Measurements from ENCODE around the gene AHDC1. TPM values are rescaled to one million over a fixed set of nuclear protein-coding genes. Genes with fewer than 3 reads are reported as not detected.
"Not testable (repeated sequence)": the region's sequence is repeated elsewhere in the genome, so short reads cannot be mapped to it uniquely, and the experiment has no call there.

AHDC1 gene
- polyA plus RNA-seq, 1 donor (not counting 4 experiments of a cell fraction or from before 2014, with no cell fraction given) = 4.2 TPM

DNA sequence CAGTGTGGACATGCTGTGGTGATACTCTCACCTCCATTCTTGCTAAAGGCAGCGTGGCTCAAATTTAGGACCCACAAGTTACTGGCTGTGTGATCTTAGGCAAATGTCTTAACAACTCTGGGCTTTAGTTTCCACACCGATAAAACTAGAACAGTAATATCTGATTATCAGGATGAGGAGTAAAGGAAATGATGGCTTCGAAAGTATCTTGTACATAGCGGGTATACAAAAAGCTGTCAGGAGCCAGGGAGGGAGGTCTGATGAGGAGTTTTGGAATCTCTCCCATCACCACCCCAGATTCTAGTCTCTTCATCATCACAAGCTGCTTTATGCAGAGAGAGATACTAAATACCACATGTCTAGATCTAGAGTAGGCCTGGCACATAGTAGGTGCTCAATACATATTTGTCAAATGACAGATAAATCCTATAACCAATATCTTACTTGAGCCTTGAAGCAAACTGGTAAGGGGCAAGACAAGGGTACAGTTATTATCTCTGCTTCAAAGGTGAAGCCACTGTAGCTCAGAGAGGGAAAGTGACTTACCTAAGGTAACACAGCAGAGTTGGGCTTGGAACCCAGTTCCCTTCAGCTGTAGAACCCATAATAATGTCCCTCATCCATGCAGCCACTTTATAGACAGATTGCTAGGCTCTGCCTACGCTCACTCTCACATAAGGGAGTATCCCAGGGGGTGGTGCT lies 40.6 kb upstream of the AHDC1 start:
- Histone ChIP-seq H2AFZ (ENCODE audit: control insufficient read depth, low read length) (no peak overlapping the region), H3K36me3 (ENCODE audit: control insufficient read depth in 2 of 2, extremely low read depth in 1 of 2, insufficient read depth in 2 of 2, low read length in 2 of 2) (no peaks in the 10 kb centered on the region), H3K9ac (ENCODE audit: control insufficient read depth, extremely low read depth, insufficient read depth, low read length) (no peak overlapping the region), H3K9me1 (ENCODE audit: control insufficient read depth, extremely low read depth, insufficient read depth, low read length) (no peaks in the 10 kb centered on the region), H4K20me1 (ENCODE audit: control insufficient read depth, extremely low read depth, insufficient read depth, low read length) (no peaks in the 10 kb centered on the region), H3K27ac (ENCODE audit: control insufficient read depth, insufficient read depth, low read length) (no peak overlapping the region), H3K27me3 (ENCODE audit: control insufficient read depth, extremely low read depth, insufficient read depth, low read length) (no peaks in the 10 kb centered on the region), H3K4me3 (ENCODE audit: control insufficient read depth in 2 of 3, extremely low read depth in 1 of 3, insufficient read depth in 2 of 3, low read depth in 1 of 3, low read length in 3 of 3) (no peak overlapping the region), H3K4me2 (ENCODE audit: control insufficient read depth, extremely low read depth, insufficient read depth, low read depth, low read length) (no peak overlapping the region), H3K4me1 (ENCODE audit: control insufficient read depth, extremely low read depth, insufficient read depth, low read length) (peaks cover 10% of the 10 kb centered on the region), H3K79me2 (ENCODE audit: control insufficient read depth, insufficient read depth, low read length) (no peaks in the 10 kb centered on the region), H3K9me3 (ENCODE audit: control insufficient read depth, low read depth, low read length) (no peaks in the 10 kb centered on the region)
- FAIRE-seq (no peak), DNase-seq (ENCODE audit: low read depth, low spot score) (no peak)
- dilution Hi-C loops (cut with MboI; ENCODE audit: extremely low pct_ligation_motif_present, low sequenced_read_pairs) = no loop called here
- no peak for TF ChIP-seq EZH2 (IDR thresholded peaks at IDR 0.05; ENCODE audit: low read length)
- TF ChIP-seq, protein P1, sequence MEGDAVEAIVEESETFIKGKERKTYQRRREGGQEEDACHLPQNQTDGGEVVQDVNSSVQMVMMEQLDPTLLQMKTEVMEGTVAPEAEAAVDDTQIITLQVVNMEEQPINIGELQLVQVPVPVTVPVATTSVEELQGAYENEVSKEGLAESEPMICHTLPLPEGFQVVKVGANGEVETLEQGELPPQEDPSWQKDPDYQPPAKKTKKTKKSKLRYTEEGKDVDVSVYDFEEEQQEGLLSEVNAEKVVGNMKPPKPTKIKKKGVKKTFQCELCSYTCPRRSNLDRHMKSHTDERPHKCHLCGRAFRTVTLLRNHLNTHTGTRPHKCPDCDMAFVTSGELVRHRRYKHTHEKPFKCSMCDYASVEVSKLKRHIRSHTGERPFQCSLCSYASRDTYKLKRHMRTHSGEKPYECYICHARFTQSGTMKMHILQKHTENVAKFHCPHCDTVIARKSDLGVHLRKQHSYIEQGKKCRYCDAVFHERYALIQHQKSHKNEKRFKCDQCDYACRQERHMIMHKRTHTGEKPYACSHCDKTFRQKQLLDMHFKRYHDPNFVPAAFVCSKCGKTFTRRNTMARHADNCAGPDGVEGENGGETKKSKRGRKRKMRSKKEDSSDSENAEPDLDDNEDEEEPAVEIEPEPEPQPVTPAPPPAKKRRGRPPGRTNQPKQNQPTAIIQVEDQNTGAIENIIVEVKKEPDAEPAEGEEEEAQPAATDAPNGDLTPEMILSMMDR (optimal IDR thresholded peaks at IDR 0.05 in 1 of 3, IDR thresholded peaks at IDR 0.05 in 1 of 3, conservative IDR thresholded peaks at IDR 0.05 in 1 of 3; ENCODE audit: extremely low read depth in 1 of 3, insufficient read depth in 2 of 3, low read length in 3 of 3) = no peak

DNA sequence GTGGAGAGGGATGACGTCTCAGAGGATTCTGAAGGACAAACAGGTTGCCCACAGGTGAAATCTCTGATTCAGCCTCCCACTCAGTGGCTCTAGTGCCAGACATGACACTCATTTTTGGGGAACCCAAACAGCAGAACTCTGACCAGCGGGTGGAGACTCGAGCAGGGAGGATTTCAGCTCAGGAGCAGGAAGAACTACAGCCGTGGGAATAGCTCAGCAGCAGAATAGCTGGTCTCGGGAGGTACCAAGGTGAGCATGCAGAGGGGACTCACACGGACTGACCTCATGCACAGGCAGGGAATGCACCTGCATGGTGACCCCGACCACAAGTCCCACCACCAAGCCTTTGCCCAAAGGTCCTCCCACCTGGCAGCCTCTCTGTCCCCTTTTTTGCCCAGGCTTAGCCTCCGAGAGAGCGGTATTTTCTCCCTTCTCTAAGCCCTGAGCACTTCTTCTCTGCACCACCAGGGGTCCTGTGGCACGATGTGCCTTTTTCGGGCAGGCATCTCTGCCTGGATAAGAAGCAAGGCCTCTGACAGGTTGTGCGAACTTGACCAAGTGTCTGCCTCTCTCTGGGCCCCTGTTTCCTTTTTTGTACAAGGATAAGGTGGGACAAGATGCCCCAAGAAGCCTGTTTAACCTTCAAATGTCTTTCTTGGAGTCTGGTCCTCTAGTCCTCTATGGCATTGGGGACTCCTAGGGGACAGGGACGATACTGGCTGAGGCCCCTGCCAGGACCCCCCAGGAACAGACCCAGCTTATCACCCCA lies 39.8 kb upstream of the AHDC1 start:
- DNase-seq (ENCODE audit: low read depth, low spot score) (no peak), FAIRE-seq (peak; percentile 44)
- H3K4me1 ChIP-seq (ENCODE audit: control insufficient read depth, extremely low read depth, insufficient read depth, low read length) = peaks cover 10% of the 10 kb centered on the region
- H4K20me1 ChIP-seq (ENCODE audit: control insufficient read depth, extremely low read depth, insufficient read depth, low read length) = no peaks in the 10 kb centered on the region
- no peak overlapping the region for H3K4me3 ChIP-seq (ENCODE audit: control insufficient read depth in 2 of 3, extremely low read depth in 1 of 3, insufficient read depth in 2 of 3, low read depth in 1 of 3, low read length in 3 of 3)
- H3K4me2 ChIP-seq (ENCODE audit: control insufficient read depth, extremely low read depth, insufficient read depth, low read depth, low read length) = no peak overlapping the region
- H2AFZ ChIP-seq (ENCODE audit: control insufficient read depth, low read length) = no peak overlapping the region
- no peaks in the 10 kb centered on the region for H3K9me1 ChIP-seq (ENCODE audit: control insufficient read depth, extremely low read depth, insufficient read depth, low read length)
- no peak for TF ChIP-seq EZH2 (IDR thresholded peaks at IDR 0.05; ENCODE audit: low read length)
- TF ChIP-seq, protein P1 (optimal IDR thresholded peaks at IDR 0.05 in 1 of 3, IDR thresholded peaks at IDR 0.05 in 1 of 3, conservative IDR thresholded peaks at IDR 0.05 in 1 of 3; ENCODE audit: extremely low read depth in 1 of 3, insufficient read depth in 2 of 3, low read length in 3 of 3) = peak; percentile 71 to 93 (median 82)
- no peak overlapping the region for H3K9ac ChIP-seq (ENCODE audit: control insufficient read depth, extremely low read depth, insufficient read depth, low read length)
- dilution Hi-C loops (cut with MboI; ENCODE audit: extremely low pct_ligation_motif_present, low sequenced_read_pairs) = no loop called here
- no peak overlapping the region for H3K27ac ChIP-seq (ENCODE audit: control insufficient read depth, insufficient read depth, low read length)
- H3K9me3 ChIP-seq (ENCODE audit: control insufficient read depth, low read depth, low read length) = no peaks in the 10 kb centered on the region
- H3K36me3 ChIP-seq (ENCODE audit: control insufficient read depth in 2 of 2, extremely low read depth in 1 of 2, insufficient read depth in 2 of 2, low read length in 2 of 2) = no peaks in the 10 kb centered on the region
- H3K79me2 ChIP-seq (ENCODE audit: control insufficient read depth, insufficient read depth, low read length) = no peaks in the 10 kb centered on the region
- no peaks in the 10 kb centered on the region for H3K27me3 ChIP-seq (ENCODE audit: control insufficient read depth, extremely low read depth, insufficient read depth, low read length)

DNA sequence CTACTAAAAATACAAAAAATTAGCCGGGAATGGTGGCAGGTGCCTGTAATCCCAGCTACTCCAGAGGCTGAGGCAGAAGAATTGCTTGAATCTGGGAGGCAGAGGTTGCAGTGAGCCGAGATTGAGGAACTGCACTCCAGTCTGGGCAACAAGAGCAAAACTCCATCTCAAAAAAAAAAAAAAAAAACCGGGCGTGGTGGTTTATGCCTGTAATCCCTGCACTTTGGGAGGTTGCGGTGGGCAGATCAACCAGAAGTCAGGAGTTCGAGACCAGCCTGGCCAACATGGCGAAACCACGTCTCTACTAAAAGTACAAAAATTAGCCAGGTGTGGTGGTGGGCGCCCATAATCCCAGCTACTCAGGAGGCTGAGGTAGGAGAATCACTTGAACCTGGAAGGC lies 36.6 kb upstream of the AHDC1 start:
- H3K9ac ChIP-seq (ENCODE audit: control insufficient read depth, extremely low read depth, insufficient read depth, low read length); H3K36me3 ChIP-seq (ENCODE audit: control insufficient read depth in 2 of 2, extremely low read depth in 1 of 2, insufficient read depth in 2 of 2, low read length in 2 of 2); H3K4me1 ChIP-seq (ENCODE audit: control insufficient read depth, extremely low read depth, insufficient read depth, low read length); H3K27ac ChIP-seq (ENCODE audit: control insufficient read depth, insufficient read depth, low read length); H3K9me1 ChIP-seq (ENCODE audit: control insufficient read depth, extremely low read depth, insufficient read depth, low read length); H3K9me3 ChIP-seq (ENCODE audit: control insufficient read depth, low read depth, low read length); H4K20me1 ChIP-seq (ENCODE audit: control insufficient read depth, extremely low read depth, insufficient read depth, low read length); DNase-seq (ENCODE audit: low read depth, low spot score); H3K4me3 ChIP-seq (ENCODE audit: control insufficient read depth in 2 of 3, extremely low read depth in 1 of 3, insufficient read depth in 2 of 3, low read depth in 1 of 3, low read length in 3 of 3); H3K4me2 ChIP-seq (ENCODE audit: control insufficient read depth, extremely low read depth, insufficient read depth, low read depth, low read length); H3K79me2 ChIP-seq (ENCODE audit: control insufficient read depth, insufficient read depth, low read length); H2AFZ ChIP-seq (ENCODE audit: control insufficient read depth, low read length); FAIRE-seq; H3K27me3 ChIP-seq (ENCODE audit: control insufficient read depth, extremely low read depth, insufficient read depth, low read length); dilution Hi-C loops (cut with MboI; ENCODE audit: extremely low pct_ligation_motif_present, low sequenced_read_pairs): not testable (repeated sequence)
